Stimulated activated naive CD8-positive, alpha-beta T cell treated with anti-CD3 and anti-CD28 coated beads, Interleukin-15, Interleukin-2, amounts not matched to agents 100 ng/mL and 50 ng/mL, for 24 hours (primary cell): ENCODE data around the gene GM2A.
"Not testable (repeated sequence)": the region's sequence is repeated elsewhere in the genome, so short reads cannot be mapped to it uniquely, and the experiment has no call there.

Experiments used
- H3K27ac Mint-ChIP-seq: one replicate; pipeline ENCODE4 v1.8.0; 2021; ENCODE audit warnings: mild to moderate bottlenecking, mixed read lengths
- H3K27me3 Mint-ChIP-seq: one replicate; pipeline ENCODE4 v1.8.0; 2021; ENCODE audit warnings: mixed read lengths
- H3K36me3 Mint-ChIP-seq: one replicate; pipeline ENCODE4 v1.8.0; 2021; ENCODE audit warnings: low read depth, mixed read lengths
- H3K4me1 Mint-ChIP-seq: one replicate; pipeline ENCODE4 v1.8.0; 2021; ENCODE audit warnings: low read depth, mixed read lengths
- H3K4me3 Mint-ChIP-seq: one replicate; pipeline ENCODE4 v1.8.0; 2021; ENCODE audit warnings: mild to moderate bottlenecking, mixed read lengths
- H3K9me3 Mint-ChIP-seq: one replicate; pipeline ENCODE4 v1.8.0; 2021; ENCODE audit warnings: mixed read lengths

GM2A gene

GRCh38 chr5:151238303-151238741, 14.7 kb upstream of the GM2A start:
- Mint-ChIP-seq H3K27me3 (no peaks in the 10 kb centered on the region), H3K4me1 (peaks cover 39% of the 10 kb centered on the region), H3K27ac (no peak overlapping the region), H3K9me3 (no peaks in the 10 kb centered on the region), H3K36me3 (peaks cover 3% of the 10 kb centered on the region), H3K4me3 (no peak overlapping the region)

- Mint-ChIP-seq H3K9me3 (no peaks in the 10 kb centered on the region), H3K4me3 (no peak overlapping the region), H3K27ac (no peak overlapping the region), H3K27me3 (no peaks in the 10 kb centered on the region), H3K4me1 (peaks cover 41% of the 10 kb centered on the region), H3K36me3 (peaks cover 3% of the 10 kb centered on the region)
Observed at GRCh38 chr5:151239237-151239861, 13.6 kb upstream of the GM2A start.

DNA sequence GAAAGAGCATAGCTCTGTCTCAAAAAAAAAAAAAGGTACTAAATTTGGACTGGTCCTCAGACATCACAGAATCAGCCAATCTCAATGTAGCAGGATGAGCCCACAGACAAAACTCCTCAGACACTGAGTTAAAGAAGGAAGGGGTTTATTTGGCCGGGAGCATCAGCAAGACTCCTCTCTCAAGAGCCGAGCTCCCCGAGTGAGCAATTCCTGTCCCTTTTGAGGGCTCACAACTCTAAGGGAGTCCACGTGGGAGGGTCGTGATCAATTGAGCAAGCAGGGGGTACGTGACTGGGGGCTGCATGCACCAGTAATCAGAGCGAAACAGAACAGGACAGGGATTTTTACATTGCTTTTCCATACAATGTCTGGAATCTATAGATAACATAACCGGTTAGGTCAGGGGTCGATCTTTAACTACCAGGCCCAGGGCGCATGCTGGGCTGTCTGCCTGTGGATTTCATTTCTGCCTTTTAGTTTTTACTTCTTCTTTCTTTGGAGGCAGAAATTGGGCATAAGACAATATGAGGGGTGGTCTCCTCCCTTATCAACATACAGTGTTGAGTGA, 12.6 kb upstream of the GM2A start:
- peaks cover 35% of the 10 kb centered on the region for H3K4me1 Mint-ChIP-seq
- H3K36me3 Mint-ChIP-seq, H3K27ac Mint-ChIP-seq, H3K27me3 Mint-ChIP-seq, H3K4me3 Mint-ChIP-seq, H3K9me3 Mint-ChIP-seq: not testable (repeated sequence)

DNA sequence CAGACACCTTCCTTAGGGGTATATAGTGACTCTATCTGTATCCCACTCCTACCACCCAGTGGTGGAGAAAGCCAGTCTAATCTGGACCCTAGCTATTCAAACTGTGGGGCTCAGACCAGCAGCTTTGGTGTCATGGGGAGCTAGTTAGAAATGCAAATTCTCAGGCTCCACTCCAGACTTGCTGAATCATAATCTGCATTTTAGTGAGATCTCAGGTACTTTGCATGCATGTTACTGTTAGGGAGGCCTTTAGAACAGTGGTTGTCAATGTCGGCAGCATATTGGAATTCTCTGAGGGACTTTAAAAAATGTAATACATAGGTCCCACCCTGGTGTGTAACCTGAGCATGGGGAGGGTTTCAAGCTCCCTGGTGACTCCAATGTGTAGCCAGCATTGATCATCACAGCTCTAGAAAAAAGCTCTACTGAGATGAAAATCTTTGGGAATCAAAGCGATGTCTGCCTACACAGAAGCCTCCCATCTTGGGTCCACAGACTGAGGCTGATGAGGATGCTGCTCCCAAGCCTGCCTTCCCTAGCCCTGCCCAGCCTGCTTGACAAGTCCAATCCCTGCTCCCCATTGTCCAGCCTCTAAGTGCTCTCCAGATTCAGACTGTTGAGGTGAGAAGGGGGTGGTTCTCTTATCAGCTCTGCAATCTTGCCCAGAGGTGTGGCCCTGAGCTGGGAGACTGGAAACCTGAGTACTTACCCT, 11.9 kb upstream of the GM2A start:
- no peak overlapping the region for H3K4me3 Mint-ChIP-seq
- H3K36me3 Mint-ChIP-seq, result no peaks in the 10 kb centered on the region
- no peaks in the 10 kb centered on the region for H3K27me3 Mint-ChIP-seq
- peaks cover 36% of the 10 kb centered on the region for H3K4me1 Mint-ChIP-seq
- H3K9me3 Mint-ChIP-seq, result no peaks in the 10 kb centered on the region
- no peak overlapping the region for H3K27ac Mint-ChIP-seq

DNA sequence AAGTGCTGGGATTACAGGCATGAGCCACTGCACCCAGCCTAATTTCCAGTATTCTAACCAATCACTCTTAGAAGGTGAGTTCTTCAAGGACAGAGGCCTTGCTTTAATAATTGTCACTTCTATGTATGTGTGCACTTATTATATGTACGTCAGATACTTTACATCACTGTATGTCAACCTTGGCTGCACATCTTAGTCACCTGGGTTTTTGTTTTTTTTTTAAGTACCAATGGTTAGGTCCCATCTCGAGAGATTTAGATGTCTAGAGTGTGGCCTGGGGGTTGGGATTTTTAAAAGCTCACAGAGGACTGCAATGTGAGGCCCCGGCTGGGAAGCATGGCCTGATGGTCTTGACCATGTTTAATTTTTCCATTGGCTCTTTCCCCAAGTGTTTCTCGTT, 9.9 kb upstream of the GM2A start:
- H3K36me3 Mint-ChIP-seq, result no peaks in the 10 kb centered on the region
- no peaks in the 10 kb centered on the region for H3K27me3 Mint-ChIP-seq
- no peak overlapping the region for H3K4me3 Mint-ChIP-seq
- no peaks in the 10 kb centered on the region for H3K9me3 Mint-ChIP-seq
- H3K4me1 Mint-ChIP-seq, result peaks cover 29% of the 10 kb centered on the region
- no peak overlapping the region for H3K27ac Mint-ChIP-seq

- Mint-ChIP-seq H3K4me3 (no peak overlapping the region), H3K4me1 (peaks cover 29% of the 10 kb centered on the region), H3K27ac (no peak overlapping the region), H3K27me3 (no peaks in the 10 kb centered on the region), H3K9me3 (no peaks in the 10 kb centered on the region), H3K36me3 (no peaks in the 10 kb centered on the region)
Observed at GRCh38 chr5:151243564-151243963, 9.4 kb upstream of the GM2A start.

- Mint-ChIP-seq H3K4me3 (no peak overlapping the region), H3K27ac (no peak overlapping the region), H3K27me3 (no peaks in the 10 kb centered on the region)
Observed at GRCh38 chr5:151244206-151244605, 8.8 kb upstream of the GM2A start.

GRCh38 chr5:151245680-151246219, 7.2 kb upstream of the GM2A start:
- no peak overlapping the region for H3K4me3 Mint-ChIP-seq

More at GRCh38 chr5:151244206-151244605, 8.8 kb upstream of the GM2A start:
- H3K9me3 Mint-ChIP-seq, result no peaks in the 10 kb centered on the region
- peaks cover 29% of the 10 kb centered on the region for H3K4me1 Mint-ChIP-seq
- no peaks in the 10 kb centered on the region for H3K36me3 Mint-ChIP-seq

GRCh38 chr5:151248651-151249050, 4.3 kb upstream of the GM2A start:
- Mint-ChIP-seq H3K4me3 (no peak overlapping the region), H3K9me3 (no peaks in the 10 kb centered on the region), H3K36me3 (no peaks in the 10 kb centered on the region), H3K4me1 (peaks cover 44% of the 10 kb centered on the region), H3K27me3 (no peaks in the 10 kb centered on the region), H3K27ac (no peak overlapping the region)

More at GRCh38 chr5:151245680-151246219, 7.2 kb upstream of the GM2A start:
- H3K36me3 Mint-ChIP-seq, result no peaks in the 10 kb centered on the region
- H3K27me3 Mint-ChIP-seq, result no peaks in the 10 kb centered on the region
- no peak overlapping the region for H3K27ac Mint-ChIP-seq
- H3K4me1 Mint-ChIP-seq, result peaks cover 31% of the 10 kb centered on the region
- H3K9me3 Mint-ChIP-seq, result no peaks in the 10 kb centered on the region

- H3K9me3 Mint-ChIP-seq, result no peaks in the 10 kb centered on the region
- H3K27ac Mint-ChIP-seq, result no peak overlapping the region
- peaks cover 44% of the 10 kb centered on the region for H3K4me1 Mint-ChIP-seq
- no peaks in the 10 kb centered on the region for H3K36me3 Mint-ChIP-seq
- no peaks in the 10 kb centered on the region for H3K27me3 Mint-ChIP-seq
- no peak overlapping the region for H3K4me3 Mint-ChIP-seq
Observed at GRCh38 chr5:151249281-151249680, 3.7 kb upstream of the GM2A start.

DNA sequence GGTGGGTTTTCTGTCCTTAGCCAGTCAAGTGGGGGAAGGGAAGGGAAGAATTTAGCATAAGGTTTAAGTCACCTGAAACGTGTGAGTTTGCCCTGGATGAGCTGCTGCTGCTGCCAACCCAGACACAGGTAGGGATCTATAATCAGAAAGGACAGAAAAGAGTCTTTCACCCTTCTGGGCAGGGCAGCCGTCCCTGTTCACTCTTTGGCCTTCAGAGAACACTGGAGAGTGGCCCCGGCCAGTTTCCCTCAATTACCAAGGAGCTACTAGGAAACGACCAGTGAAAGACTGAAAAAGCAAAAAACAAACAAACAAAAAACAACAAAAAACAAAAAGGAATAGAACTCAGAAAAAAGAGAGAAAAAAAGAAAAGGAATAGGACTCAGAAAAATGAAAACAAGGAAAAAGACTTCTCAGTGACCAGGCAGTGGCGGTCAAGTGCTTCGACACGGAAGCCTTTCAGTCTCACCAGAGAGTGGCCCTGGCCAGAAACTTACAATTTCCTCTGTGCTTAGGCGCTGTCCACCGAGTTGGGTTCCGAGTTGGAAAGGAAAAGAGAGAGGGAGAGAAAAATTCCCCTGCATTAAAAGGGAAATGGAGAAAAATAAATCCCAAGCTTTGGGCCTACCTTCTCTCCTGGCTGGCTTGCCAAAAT, 2.5 kb upstream of the GM2A start:
- H3K36me3 Mint-ChIP-seq, result no peaks in the 10 kb centered on the region
- no peaks in the 10 kb centered on the region for H3K27me3 Mint-ChIP-seq
- H3K27ac Mint-ChIP-seq, result peak overlapping the region; percentile 50
- peak overlapping the region; percentile 91 for H3K4me3 Mint-ChIP-seq
- peaks cover 50% of the 10 kb centered on the region for H3K4me1 Mint-ChIP-seq
- no peaks in the 10 kb centered on the region for H3K9me3 Mint-ChIP-seq

- Mint-ChIP-seq H3K4me3 (peak overlapping the region; percentile 91), H3K9me3 (no peaks in the 10 kb centered on the region), H3K27ac (peak overlapping the region; percentile 50), H3K36me3 (peaks cover 4% of the 10 kb centered on the region), H3K27me3 (no peaks in the 10 kb centered on the region), H3K4me1 (peaks cover 51% of the 10 kb centered on the region)
Observed at GRCh38 chr5:151251001-151251551, 1.9 kb upstream of the GM2A start.

- Mint-ChIP-seq H3K27ac (peak overlapping the region; percentile 93), H3K4me3 (peak overlapping the region; percentile 91), H3K36me3 (peaks cover 4% of the 10 kb centered on the region), H3K27me3 (no peaks in the 10 kb centered on the region), H3K9me3 (no peaks in the 10 kb centered on the region), H3K4me1 (peaks cover 53% of the 10 kb centered on the region)
Observed at GRCh38 chr5:151251621-151252020, 1.4 kb upstream of the GM2A start.

GRCh38 chr5:151253605-151253950, 593 bp downstream of the GM2A start:
- H3K4me3 Mint-ChIP-seq, result peak overlapping the region; percentile 91
- peak overlapping the region; percentile 52 for H3K27ac Mint-ChIP-seq
- no peaks in the 10 kb centered on the region for H3K9me3 Mint-ChIP-seq
- peaks cover 4% of the 10 kb centered on the region for H3K36me3 Mint-ChIP-seq
- no peaks in the 10 kb centered on the region for H3K27me3 Mint-ChIP-seq
- peaks cover 68% of the 10 kb centered on the region for H3K4me1 Mint-ChIP-seq

DNA sequence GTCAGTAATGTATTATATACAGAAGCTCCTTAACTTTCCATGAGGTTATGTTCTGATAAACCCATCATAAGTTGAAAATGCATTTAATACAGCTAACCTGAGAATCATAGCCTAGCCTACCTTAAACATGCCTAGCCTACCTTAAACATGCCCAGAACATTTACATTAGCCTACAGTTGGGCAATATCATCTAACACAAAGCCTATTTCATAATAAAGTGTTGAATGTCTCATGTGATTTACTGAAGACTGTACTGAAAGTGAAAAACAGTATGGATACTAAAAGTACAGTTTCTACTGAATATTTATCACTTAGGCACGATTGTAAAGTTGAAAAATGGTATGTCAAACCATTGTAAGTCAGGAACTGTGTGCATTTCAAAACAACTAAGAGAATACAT, 1.6 kb downstream of the GM2A start:
- Mint-ChIP-seq H3K4me1 (peaks cover 75% of the 10 kb centered on the region), H3K36me3 (peaks cover 10% of the 10 kb centered on the region), H3K4me3 (peak overlapping the region; percentile 32), H3K9me3 (no peaks in the 10 kb centered on the region), H3K27me3 (no peaks in the 10 kb centered on the region), H3K27ac (no peak overlapping the region)
